ENCODE data around the gene RAVER2. TPM values are rescaled to one million over a fixed set of nuclear protein-coding genes. Genes with fewer than 3 reads are reported as not detected.

RAVER2 gene
- total RNA-seq, 2 experiments from 2014 or later, result 2.6 to 3.1 TPM

DNA sequence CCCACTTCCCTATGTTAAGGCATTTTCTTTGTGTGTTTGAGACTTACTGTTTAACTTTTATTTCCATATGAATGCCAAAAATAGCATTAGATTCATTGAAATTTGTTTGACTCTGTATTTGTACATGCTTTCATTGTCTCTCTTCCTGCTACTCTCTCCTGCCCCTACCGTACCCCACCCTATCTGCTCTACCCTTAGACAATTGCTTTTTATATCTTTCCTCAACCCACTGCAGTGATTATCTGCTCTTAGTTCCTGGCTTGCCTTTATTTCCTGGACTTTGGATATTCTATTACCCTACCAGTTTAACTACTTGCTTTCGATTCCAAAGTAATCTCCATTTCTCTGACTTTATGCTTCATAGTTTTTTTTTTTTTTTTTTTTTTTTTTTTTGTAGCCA lies 10.5 kb downstream of the RAVER2 start:
- TF ChIP-seq, protein P1, sequence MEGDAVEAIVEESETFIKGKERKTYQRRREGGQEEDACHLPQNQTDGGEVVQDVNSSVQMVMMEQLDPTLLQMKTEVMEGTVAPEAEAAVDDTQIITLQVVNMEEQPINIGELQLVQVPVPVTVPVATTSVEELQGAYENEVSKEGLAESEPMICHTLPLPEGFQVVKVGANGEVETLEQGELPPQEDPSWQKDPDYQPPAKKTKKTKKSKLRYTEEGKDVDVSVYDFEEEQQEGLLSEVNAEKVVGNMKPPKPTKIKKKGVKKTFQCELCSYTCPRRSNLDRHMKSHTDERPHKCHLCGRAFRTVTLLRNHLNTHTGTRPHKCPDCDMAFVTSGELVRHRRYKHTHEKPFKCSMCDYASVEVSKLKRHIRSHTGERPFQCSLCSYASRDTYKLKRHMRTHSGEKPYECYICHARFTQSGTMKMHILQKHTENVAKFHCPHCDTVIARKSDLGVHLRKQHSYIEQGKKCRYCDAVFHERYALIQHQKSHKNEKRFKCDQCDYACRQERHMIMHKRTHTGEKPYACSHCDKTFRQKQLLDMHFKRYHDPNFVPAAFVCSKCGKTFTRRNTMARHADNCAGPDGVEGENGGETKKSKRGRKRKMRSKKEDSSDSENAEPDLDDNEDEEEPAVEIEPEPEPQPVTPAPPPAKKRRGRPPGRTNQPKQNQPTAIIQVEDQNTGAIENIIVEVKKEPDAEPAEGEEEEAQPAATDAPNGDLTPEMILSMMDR (IDR thresholded peaks at IDR 0.05), result no peak
- Mint-ChIP-seq H3K4me1 (ENCODE audit: low read depth) (no peaks in the 10 kb centered on the region), H3K9me3 (peaks cover 4% of the 10 kb centered on the region), H3K4me3 (no peak overlapping the region), H3K27ac (no peak overlapping the region), H3K27me3 (peaks cover 3% of the 10 kb centered on the region), H3K36me3 (ENCODE audit: low read depth) (no peaks in the 10 kb centered on the region)
- DNase-seq (no peak), ATAC-seq (no peak)
- ChIA-PET POLR2A (no interaction called here), CTCF (interaction anchor here (1.0 kb wide), 1 partner anchor 265 kb away, joined by 4 read pairs; no protein-coding TSS in a partner anchor)
- intact Hi-C loops (cut with micrococcal nuclease), result no loop called here

DNA sequence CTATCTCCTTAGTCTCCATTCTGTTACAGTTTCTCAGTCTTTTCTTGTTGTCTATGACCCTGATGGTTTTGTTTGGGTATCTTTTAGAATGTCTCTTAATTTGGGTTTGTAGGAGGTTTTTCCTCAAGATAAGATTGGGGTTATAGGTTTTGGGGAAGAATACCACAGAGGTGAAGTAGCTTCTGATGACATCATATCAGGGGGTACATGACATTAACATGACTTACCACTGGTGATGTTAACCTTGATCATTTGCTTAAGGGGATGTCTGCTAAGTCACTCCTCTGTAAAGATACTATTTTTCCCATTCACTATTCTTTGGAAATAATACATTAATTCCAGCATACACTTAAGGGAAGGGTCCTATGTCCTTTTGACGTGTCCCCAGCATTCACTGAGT lies 11.9 kb downstream of the RAVER2 start:
- no peak for ATAC-seq
- H3K36me3 Mint-ChIP-seq (ENCODE audit: low read depth), result no peaks in the 10 kb centered on the region
- no peak overlapping the region for H3K27ac Mint-ChIP-seq
- no peak overlapping the region for H3K4me3 Mint-ChIP-seq
- ChIA-PET CTCF (interaction anchor here (0.6 kb wide), 1 partner anchor 318 kb away, joined by 3 read pairs; no protein-coding TSS in a partner anchor), POLR2A (interaction anchor here (1.1 kb wide), 1 partner anchor 9 kb away, joined by 4 read pairs; no protein-coding TSS in a partner anchor)
- TF ChIP-seq, protein P1 (IDR thresholded peaks at IDR 0.05), result no peak
- intact Hi-C loops (cut with micrococcal nuclease), result no loop called here
- no peaks in the 10 kb centered on the region for H3K4me1 Mint-ChIP-seq (ENCODE audit: low read depth)
- peaks cover 4% of the 10 kb centered on the region for H3K9me3 Mint-ChIP-seq
- peaks cover 3% of the 10 kb centered on the region for H3K27me3 Mint-ChIP-seq
- DNase-seq, result no peak

DNA sequence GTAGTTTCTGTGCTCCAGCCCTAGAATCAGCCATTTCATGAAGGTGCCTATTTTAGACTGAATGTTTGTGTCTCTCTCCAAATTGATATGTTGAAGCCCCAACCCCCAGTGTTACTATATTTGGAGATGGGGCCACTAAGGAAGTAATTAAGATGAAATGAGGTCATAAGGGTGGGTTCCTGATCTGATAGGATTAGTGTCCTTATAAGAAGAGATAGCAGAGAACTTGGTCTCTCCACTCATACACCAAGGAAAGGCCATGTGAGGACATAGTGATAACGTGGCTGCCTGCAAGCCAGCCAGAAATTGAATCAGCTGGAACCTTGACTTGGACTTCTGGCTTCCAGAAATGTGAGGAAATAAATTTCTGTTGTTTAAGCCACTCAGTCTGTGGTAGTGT lies 12.3 kb downstream of the RAVER2 start:
- Mint-ChIP-seq H3K36me3 (ENCODE audit: low read depth) (no peaks in the 10 kb centered on the region), H3K4me1 (ENCODE audit: low read depth) (no peaks in the 10 kb centered on the region), H3K27me3 (peaks cover 3% of the 10 kb centered on the region), H3K4me3 (no peak overlapping the region), H3K9me3 (peaks cover 4% of the 10 kb centered on the region), H3K27ac (no peak overlapping the region)
- POLR2A ChIA-PET, result interaction anchor here (1.1 kb wide), 1 partner anchor 9 kb away, joined by 4 read pairs; no protein-coding TSS in a partner anchor
- intact Hi-C loops (cut with micrococcal nuclease), result no loop called here
- ATAC-seq, result no peak
- CTCF ChIA-PET, result interaction anchor here (0.6 kb wide), 1 partner anchor 318 kb away, joined by 3 read pairs; no protein-coding TSS in a partner anchor
- DNase-seq, result no peak
- TF ChIP-seq, protein P1 (IDR thresholded peaks at IDR 0.05), result no peak

DNA sequence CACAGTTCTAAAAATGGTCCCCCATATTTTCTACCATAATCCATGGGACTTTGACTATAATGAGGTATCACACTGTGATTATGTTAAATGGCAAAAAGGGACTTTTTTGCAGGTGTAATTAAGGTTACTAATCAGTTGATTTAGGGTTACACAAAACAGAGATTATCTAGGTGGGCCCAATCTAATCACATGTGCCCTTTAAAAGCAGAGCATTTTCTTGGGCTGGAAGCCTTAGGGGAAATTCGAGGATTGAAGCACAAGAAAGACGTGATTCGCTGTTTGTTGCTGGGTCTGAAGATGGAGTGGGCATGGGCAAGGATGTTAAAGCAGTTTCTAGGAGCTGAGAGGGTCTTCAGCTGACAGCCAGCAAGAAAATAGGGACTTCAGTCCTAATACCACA lies 13.4 kb downstream of the RAVER2 start:
- peaks cover 4% of the 10 kb centered on the region for H3K9me3 Mint-ChIP-seq
- H3K36me3 Mint-ChIP-seq (ENCODE audit: low read depth), result no peaks in the 10 kb centered on the region
- no peak overlapping the region for H3K4me3 Mint-ChIP-seq
- no peaks in the 10 kb centered on the region for H3K4me1 Mint-ChIP-seq (ENCODE audit: low read depth)
- DNase-seq, result no peak
- intact Hi-C loops (cut with micrococcal nuclease), result no loop called here
- CTCF ChIA-PET, result no interaction called here
- no peak for ATAC-seq
- TF ChIP-seq, protein P1 (IDR thresholded peaks at IDR 0.05), result no peak
- peaks cover 3% of the 10 kb centered on the region for H3K27me3 Mint-ChIP-seq
- POLR2A ChIA-PET, result no interaction called here
- no peak overlapping the region for H3K27ac Mint-ChIP-seq

DNA sequence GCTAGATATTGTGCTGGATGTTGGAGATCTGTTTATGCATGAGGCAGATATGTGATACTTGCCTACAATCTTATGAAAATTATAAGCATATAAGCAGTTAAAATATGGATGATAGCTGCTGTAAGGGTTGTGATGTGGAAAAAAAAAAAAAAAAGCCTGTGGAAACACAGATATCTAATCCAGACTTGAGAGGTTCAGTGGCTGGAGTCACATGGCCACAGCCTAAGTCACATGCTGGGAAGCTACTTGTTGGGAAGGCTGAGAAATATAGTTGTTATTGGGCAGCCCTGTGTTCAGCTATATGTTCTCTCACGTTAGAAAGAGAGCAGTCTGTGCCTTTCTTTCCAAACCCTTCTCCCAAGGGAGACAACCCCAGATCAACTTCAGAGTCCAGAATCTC lies 15.1 kb downstream of the RAVER2 start:
- TF ChIP-seq, protein P1 (IDR thresholded peaks at IDR 0.05), result no peak
- ChIA-PET POLR2A (no interaction called here), CTCF (interaction anchor here (1.4 kb wide), 1 partner anchor 65 kb away, joined by 3 read pairs; no protein-coding TSS in a partner anchor)
- Mint-ChIP-seq H3K27me3 (peaks cover 3% of the 10 kb centered on the region), H3K4me3 (no peak overlapping the region), H3K36me3 (ENCODE audit: low read depth) (no peaks in the 10 kb centered on the region), H3K9me3 (peaks cover 4% of the 10 kb centered on the region), H3K4me1 (ENCODE audit: low read depth) (no peaks in the 10 kb centered on the region), H3K27ac (no peak overlapping the region)
- intact Hi-C loops (cut with micrococcal nuclease), result no loop called here
- ATAC-seq (no peak), DNase-seq (no peak)

Data from activated CD8-positive, alpha-beta T cell treated with anti-CD3 and anti-CD28 coated beads for 36 hours (primary cell).